H1 (cell line): ENCODE results near the gene TRAPPC11. TPM values are rescaled to one million over a fixed set of nuclear protein-coding genes. Genes with fewer than 3 reads are reported as not detected.

Source experiments
- CTCF ChIA-PET: fragments of 300-600 bp; sonication (Branson Sonifier 250); formaldehyde crosslinking; loops from one replicate; lab custom pipeline; 2021; ENCODE audit not compliant: partially characterized antibody; lab: Charles Lee
- POLR2A ChIA-PET: fragments of 300-600 bp; sonication (Branson Sonifier 250); formaldehyde crosslinking; loops from one replicate; lab custom pipeline; 2021; ENCODE audit warnings: inconsistent platforms; ENCODE audit not compliant: partially characterized antibody; lab: Charles Lee
- DNase-seq, 2 experiments: peaks; one replicate each; pipeline versions ENCODE4 v3.0.0 to v3.0.0-alpha.2; 2010 to 2022; ENCODE audit warnings: low spot score in 2 of 2, low read depth in 1 of 2, mixed read lengths in 1 of 2
- FAIRE-seq: peaks from 2 replicates; lab custom pipeline; 2011; peaks lifted over from hg19 to GRCh38; lab: Jason Lieb, UNC
- H2AFZ ChIP-seq: 2 replicates; pipeline ENCODE4 v1.8.1; 2012; ENCODE audit warnings: low read length, inconsistent platforms
- H2AK5ac ChIP-seq: 2 replicates; pipeline ENCODE4 v1.6.1; 2013; ENCODE audit warnings: low read depth, low read length
- H2BK120ac ChIP-seq: replicated peaks from 2 replicates; pipeline ENCODE3; 2013; ENCODE audit warnings: low read depth, low read length, inconsistent platforms
- H2BK12ac ChIP-seq: 2 replicates; pipeline ENCODE4 v1.6.1; 2013; ENCODE audit warnings: low read depth, low read length
- H2BK15ac ChIP-seq: 2 replicates; pipeline ENCODE4 v1.6.1; 2013; ENCODE audit warnings: low read length
- H2BK20ac ChIP-seq: 2 replicates; pipeline ENCODE4 v1.6.1; 2013; ENCODE audit warnings: low read length
- H2BK5ac ChIP-seq: 2 replicates; pipeline ENCODE4 v1.6.1; 2013; ENCODE audit warnings: low read depth, low read length
- H3K14ac ChIP-seq: 2 replicates; pipeline ENCODE4 v1.6.1; 2013; ENCODE audit warnings: inconsistent platforms; ENCODE audit not compliant: insufficient read length
- H3K18ac ChIP-seq: 2 replicates; pipeline ENCODE4 v1.6.1; 2013; ENCODE audit warnings: low read length; ENCODE audit errors: extremely low read depth
- H3K23ac ChIP-seq: 2 replicates; pipeline ENCODE4 v1.6.1; 2013; ENCODE audit warnings: inconsistent platforms; ENCODE audit not compliant: insufficient read length
- H3K23me2 ChIP-seq: 2 replicates; pipeline ENCODE4 v1.6.1; 2013; ENCODE audit warnings: low read depth, low read length
- H3K27ac ChIP-seq: 2 replicates; pipeline ENCODE4 v1.6.1; 2011; ENCODE audit warnings: low read depth, low read length, inconsistent platforms
- H3K27me3 ChIP-seq, 4 experiments: replicated peaks in 1 of 4; 1 replicate in 1 of 4; 2 replicates in 3 of 4; pipeline versions ENCODE4 v1.6.1 to v1.8.1; 2011 to 2013; ENCODE audit warnings: low read length in 3 of 4, mild to moderate bottlenecking in 3 of 4, inconsistent platforms in 2 of 4, mixed read lengths in 2 of 4, moderate library complexity in 1 of 4; ENCODE audit not compliant: control insufficient read depth in 3 of 4, insufficient read depth in 3 of 4; ENCODE audit errors: extremely low read depth in 1 of 4
- H3K36me3 ChIP-seq, 4 experiments: 2 replicates each; pipeline versions ENCODE4 v1.6.1 to v1.8.1; 2011 to 2013; ENCODE audit warnings: mild to moderate bottlenecking in 4 of 4, low read length in 3 of 4, moderate library complexity in 2 of 4, control low read depth in 1 of 4, inconsistent platforms in 1 of 4; ENCODE audit not compliant: insufficient read depth in 4 of 4, control insufficient read depth in 2 of 4
- H3K4ac ChIP-seq: replicated peaks from 2 replicates; pipeline ENCODE3; 2013; ENCODE audit warnings: low read length, low read depth, mixed read lengths, inconsistent platforms; ENCODE audit not compliant: insufficient read length
- H3K4me1 ChIP-seq, 4 experiments: replicated peaks in 1 of 4; 1 replicate in 1 of 4; 2 replicates in 3 of 4; pipeline versions ENCODE4 v1.6.1 to v1.8.1; 2011 to 2013; ENCODE audit warnings: low read length in 3 of 4, inconsistent platforms in 2 of 4, mixed read lengths in 1 of 4; ENCODE audit not compliant: insufficient read depth in 4 of 4, control insufficient read depth in 3 of 4
- H3K4me2 ChIP-seq, 2 experiments: 2 replicates each; pipeline versions ENCODE4 v1.6.1 to v1.8.1; 2011 to 2013; ENCODE audit warnings: low read depth in 2 of 2, low read length in 2 of 2, control low read depth in 1 of 2, inconsistent platforms in 1 of 2, mild to moderate bottlenecking in 1 of 2; ENCODE audit not compliant: insufficient read depth in 1 of 2
- H3K4me3 ChIP-seq, 4 experiments: fragments of 200-600, 300-600 bp in 1 of 4; sonication (generic), shearing (Covaris generic), sonication (Bioruptor Twin) in 1 of 4; 2 replicates each; pipeline versions ENCODE4 v1.5.1 to v1.8.1; 2011 to 2016; ENCODE audit warnings: low read length in 4 of 4, low read depth in 3 of 4, control low read depth in 2 of 4, inconsistent platforms in 2 of 4, mild to moderate bottlenecking in 2 of 4, mixed read lengths in 1 of 4, moderate library complexity in 1 of 4; ENCODE audit not compliant: insufficient read depth in 2 of 4; ENCODE audit errors: extremely low read depth in 1 of 4
- H3K56ac ChIP-seq: replicated peaks from 2 replicates; pipeline ENCODE3; 2013; ENCODE audit warnings: low read depth, mild to moderate bottlenecking, mixed read lengths, low read length, inconsistent platforms; ENCODE audit not compliant: insufficient read length
- H3K79me1 ChIP-seq: 2 replicates; pipeline ENCODE4 v1.6.1; 2013; ENCODE audit warnings: low read depth, low read length, control low read depth
- H3K79me2 ChIP-seq, 2 experiments: 2 replicates each; pipeline versions ENCODE4 v1.6.1 to v1.8.1; 2012 to 2013; ENCODE audit warnings: low read length in 2 of 2, mild to moderate bottlenecking in 2 of 2, inconsistent platforms in 1 of 2; ENCODE audit not compliant: insufficient read depth in 2 of 2, control insufficient read depth in 1 of 2
- H3K9ac ChIP-seq, 4 experiments: replicated peaks in 1 of 4; 1 replicate in 1 of 4; 2 replicates in 3 of 4; pipeline versions ENCODE4 v1.6.1 to v1.8.1; 2011 to 2013; ENCODE audit warnings: low read depth in 3 of 4, low read length in 3 of 4, control low read depth in 2 of 4, mild to moderate bottlenecking in 2 of 4, moderate library complexity in 2 of 4, inconsistent platforms in 1 of 4; ENCODE audit errors: extremely low read depth in 1 of 4
- H3K9me3 ChIP-seq, 2 experiments: 2 replicates each; pipeline versions ENCODE4 v1.6.1 to v1.8.1; 2012 to 2013; ENCODE audit warnings: mild to moderate bottlenecking in 2 of 2, moderate library complexity in 2 of 2, control low read depth in 1 of 2, inconsistent platforms in 1 of 2, low read depth in 1 of 2, low read length in 1 of 2, mixed read lengths in 1 of 2; ENCODE audit not compliant: insufficient read depth in 2 of 2
- H4K20me1 ChIP-seq, 2 experiments: replicated peaks in 1 of 2; 2 replicates each; pipeline versions ENCODE3 to v1.8.1; 2011 to 2013; ENCODE audit warnings: inconsistent platforms in 2 of 2, low read length in 2 of 2, mild to moderate bottlenecking in 1 of 2; ENCODE audit not compliant: insufficient read depth in 2 of 2, control insufficient read depth in 1 of 2
- H4K5ac ChIP-seq: 2 replicates; pipeline ENCODE4 v1.6.1; 2013; ENCODE audit warnings: low read length, low read depth, mixed read lengths, inconsistent platforms; ENCODE audit not compliant: insufficient read length
- H4K8ac ChIP-seq: 2 replicates; pipeline ENCODE4 v1.8.0; 2013; ENCODE audit warnings: mild to moderate bottlenecking, moderate library complexity, low read length, inconsistent platforms; ENCODE audit not compliant: insufficient read depth; ENCODE audit errors: extremely low read depth
- H4K91ac ChIP-seq: replicated peaks from 2 replicates; pipeline ENCODE3; 2013; ENCODE audit warnings: low read length, mixed read lengths, inconsistent platforms; ENCODE audit not compliant: insufficient read length
- BCL11A ChIP-seq, 2 experiments: IDR thresholded peaks; one replicate each; pipeline ENCODE4 v1.6.1; 2011; ENCODE audit warnings: low read depth in 2 of 2, low read length in 2 of 2, mild to moderate bottlenecking in 2 of 2
- BRCA1 ChIP-seq: IDR thresholded peaks from 2 replicates; pipeline ENCODE4 v1.6.1; 2012; ENCODE audit warnings: low read depth, low read length, improper control_type of control experiment
- CBX5 ChIP-seq: fragments of 300-800, 300-1000 bp; sonication (generic); IDR thresholded peaks from 2 replicates; pipeline ENCODE4 v1.7.1; 2016; ENCODE audit warnings: antibody characterized with exemption, low read length, low read depth
- CBX8 ChIP-seq: fragments of 300-800, 300-1000 bp; sonication (generic); IDR thresholded peaks from 2 replicates; pipeline ENCODE4 v1.7.1; 2016; ENCODE audit warnings: low read depth, low read length, borderline replicate concordance
- CREB1 ChIP-seq: IDR thresholded peaks from 2 replicates; pipeline ENCODE4 v1.6.1; 2012; ENCODE audit warnings: inconsistent platforms
- EGR1 ChIP-seq: IDR thresholded peaks from 2 replicates; pipeline ENCODE4 v1.6.1; 2011; ENCODE audit warnings: low read depth, low read length, borderline replicate concordance
- GABPA ChIP-seq: IDR thresholded peaks from 2 replicates; pipeline ENCODE4 v1.6.1; 2011; ENCODE audit warnings: mild to moderate bottlenecking, low read length, moderate library complexity, borderline replicate concordance; ENCODE audit not compliant: insufficient read depth
- PHF8 ChIP-seq: fragments of 200-600 bp; sonication (generic); conservative IDR thresholded peaks from 2 replicates; pipeline ENCODE4 v1.7.1; 2012; ENCODE audit warnings: low read depth, mild to moderate bottlenecking, inconsistent platforms, low read length, moderate library complexity
- RXRA ChIP-seq: IDR thresholded peaks from 2 replicates; pipeline ENCODE4 v1.6.1; 2011; ENCODE audit warnings: low read depth, mild to moderate bottlenecking, low read length, moderate library complexity; ENCODE audit not compliant: insufficient read depth
- SIRT6 ChIP-seq: IDR thresholded peaks from one replicate; pipeline ENCODE4 v1.7.1; 2012; ENCODE audit warnings: low read length, inconsistent platforms
- SRF ChIP-seq: IDR thresholded peaks from 2 replicates; pipeline ENCODE4 v1.6.1; 2011; ENCODE audit warnings: mild to moderate bottlenecking, low read depth, low read length, moderate library complexity
- WGBS, 2 experiments: shearing (Covaris generic) in 1 of 2; methylation state at CpG; one replicate each; pipeline versions ENCODE4 v1.1.6 to v1.1.7; 2013 to 2015; ENCODE audit warnings: low lambda C conversion rate in 2 of 2, mixed read lengths in 2 of 2, inconsistent platforms in 1 of 2, low coverage in 1 of 2, missing lambda C conversion rate in 1 of 2; ENCODE audit not compliant: insufficient replicate concordance in 2 of 2, insufficient coverage in 1 of 2, insufficient read length in 1 of 2; ENCODE audit errors: extremely low coverage in 1 of 2, missing lambda C conversion rate in 1 of 2; 5-methylcytosine and 5-hydroxymethylcytosine counted together
- polyA plus RNA-seq, 7 experiments: library from polyadenylated mRNA; depleted of rRNA in 3 of 7; stranded (reverse) in 5 of 7; unstranded in 2 of 7; fragments of >200 nt in 5 of 7; fragments of 200-250 nt in 2 of 7; gene quantifications; 1 replicate in 5 of 7; 2 replicates in 1 of 7; 4 replicates in 1 of 7; pipeline versions ENCODE4 v1.2.1 to v1.2.3, GENCODE V29; 2011 to 2013; ENCODE audit warnings: missing spikeins in 2 of 7, mixed read lengths in 2 of 7
- total RNA-seq: library from RNA; stranded (reverse); fragmentation: NEBNext Ultra II Directional; extraction: Animal tissue kit (Norgen Biotek cat#: 25700); gene quantifications from 2 replicates; pipeline ENCODE4 v1.2.1, GENCODE V29; 2021
- TF ChIP-seq, protein P1 (sequence below): IDR thresholded peaks from 2 replicates; pipeline ENCODE4 v1.6.1; 2011; ENCODE audit warnings: low read depth, mild to moderate bottlenecking, low read length; ENCODE audit not compliant: insufficient read depth
- TF ChIP-seq, protein P2 (sequence below): IDR thresholded peaks from 2 replicates; pipeline ENCODE4 v1.6.1; 2011; ENCODE audit warnings: low read length, improper control_type of control experiment

The TRAPPC11 gene
- total and polyA plus RNA-seq, 2 of the 8 experiments (the other 6 are each of a cell fraction or from before 2014, with no cell fraction given), result 19.2 to 25.9 TPM

DNA sequence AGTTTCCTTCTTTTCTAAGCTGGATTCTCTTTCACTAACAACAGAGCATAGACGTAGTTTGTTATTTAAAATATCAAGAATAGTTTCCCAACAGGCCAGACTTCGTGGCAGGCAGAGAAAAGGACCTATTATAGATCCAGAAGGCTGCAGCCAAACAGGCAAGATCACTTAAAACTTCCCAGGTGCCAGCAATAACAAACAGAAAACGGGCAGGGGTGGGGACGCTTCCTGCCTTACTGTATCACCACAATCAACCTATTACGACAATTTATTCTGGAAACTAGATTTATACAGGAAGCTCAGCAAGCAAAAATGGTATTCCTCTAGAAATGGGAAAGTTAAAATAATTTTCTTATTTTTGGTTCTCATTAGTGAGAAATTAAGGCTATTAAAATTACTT is 22.2 kb upstream of the TRAPPC11 start:
- Histone ChIP-seq H3K4me1 (peaks cover 2 to 9% (median 5%) of the 10 kb centered on the region in 4 experiments; a peak in 6 of 7 replicates), H2BK5ac (no peak overlapping the region), H2BK12ac (no peak overlapping the region), H3K23me2 (no peaks in the 10 kb centered on the region), H3K79me1 (no peaks in the 10 kb centered on the region), H3K4me2 (no peak overlapping the region), H2BK15ac (no peak overlapping the region), H3K23ac (no peak overlapping the region), H3K36me3 (peaks cover 0 to 3% (median 0%) of the 10 kb centered on the region in 4 experiments; a peak in 1 of 8 replicates), H2BK120ac (no peak overlapping the region), H3K18ac (no peak overlapping the region), H3K27me3 (no peaks in the 10 kb centered on the region), H3K79me2 (no peaks in the 10 kb centered on the region), H2BK20ac (no peak overlapping the region), H3K56ac (no peak overlapping the region), H2AFZ (no peak overlapping the region; the same call in 1 of the 2 replicates), H4K20me1 (no peaks in the 10 kb centered on the region), H4K8ac (no peak overlapping the region), H3K14ac (no peak overlapping the region), H4K5ac (no peak overlapping the region), H2AK5ac (no peak overlapping the region), H3K4me3 (no peak overlapping the region), H3K9ac (no peak overlapping the region), H3K4ac (no peak overlapping the region), H3K9me3 (no peaks in the 10 kb centered on the region), H3K27ac (no peak overlapping the region), H4K91ac (no peak overlapping the region)
- no peak for TF ChIP-seq BCL11A (IDR thresholded peaks at IDR 0.05; ENCODE audit: low read depth in 2 of 2, low read length in 2 of 2)
- no peak for TF ChIP-seq PHF8
- TF ChIP-seq, protein P1, sequence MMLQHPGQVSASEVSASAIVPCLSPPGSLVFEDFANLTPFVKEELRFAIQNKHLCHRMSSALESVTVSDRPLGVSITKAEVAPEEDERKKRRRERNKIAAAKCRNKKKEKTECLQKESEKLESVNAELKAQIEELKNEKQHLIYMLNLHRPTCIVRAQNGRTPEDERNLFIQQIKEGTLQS, result no peak
- no peak for TF ChIP-seq RXRA
- TF ChIP-seq SIRT6, result no peak
- TF ChIP-seq BRCA1, result no peak
- TF ChIP-seq GABPA, result no peak
- no peak for TF ChIP-seq SRF
- TF ChIP-seq EGR1, result no peak
- TF ChIP-seq CREB1, result no peak
- TF ChIP-seq, protein P2, sequence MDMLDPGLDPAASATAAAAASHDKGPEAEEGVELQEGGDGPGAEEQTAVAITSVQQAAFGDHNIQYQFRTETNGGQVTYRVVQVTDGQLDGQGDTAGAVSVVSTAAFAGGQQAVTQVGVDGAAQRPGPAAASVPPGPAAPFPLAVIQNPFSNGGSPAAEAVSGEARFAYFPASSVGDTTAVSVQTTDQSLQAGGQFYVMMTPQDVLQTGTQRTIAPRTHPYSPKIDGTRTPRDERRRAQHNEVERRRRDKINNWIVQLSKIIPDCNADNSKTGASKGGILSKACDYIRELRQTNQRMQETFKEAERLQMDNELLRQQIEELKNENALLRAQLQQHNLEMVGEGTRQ, result no peak
- no peak for TF ChIP-seq CBX8
- no peak for TF ChIP-seq CBX5
- FAIRE-seq, result no peak
- ChIA-PET POLR2A (no interaction called here), CTCF (interaction anchor here (1.1 to 1.7 kb wide), 3 partner anchors 11 to 166 kb away, joined by 3 to 5 read pairs (median 4); no protein-coding TSS in a partner anchor)
- DNase-seq, result no peak
- 56% methylated on average over 5 of the region's 5 CpGs; no CpG with 5 or more reads in 1 of the 2 experiments for WGBS, 2 experiments
